ENCODE measurements around the gene MARCHF3. TPM values are rescaled to one million over a fixed set of nuclear protein-coding genes. Genes with fewer than 3 reads are reported as not detected.
A peak's percentile ranks its signal among the peaks of the same experiment; 100 is the strongest.

Gene MARCHF3
- total and polyA plus RNA-seq, 12 donors = 4.8 to 76.2 (median 45.9) TPM

GRCh38 chr5:126988021-126988569, 42.3 kb downstream of the MARCHF3 start:
- intact Hi-C loops (cut with DNase I) = loop anchor here in 1 of 10 donors (5.0 kb wide), 1 partner anchor 34 kb away; no protein-coding TSS in a partner anchor
- no peak for TF ChIP-seq CTCF (IDR thresholded peaks at IDR 0.05)
- H3K27ac ChIP-seq = no peak overlapping the region
- H3K36me3 ChIP-seq = no peaks in the 10 kb centered on the region
- H3K4me3 ChIP-seq = no peak overlapping the region
- H3K4me1 ChIP-seq = peaks cover 0 to 52% (median 32%) of the 10 kb centered on the region in 9 donors
- no peaks in the 10 kb centered on the region for H3K27me3 ChIP-seq
- DNase-seq = no peak
- no peak for ATAC-seq
- H3K9me3 ChIP-seq = no peaks in the 10 kb centered on the region
- 65 to 75% methylated on average over 3 of the region's 3 CpGs for whole genome bisulfite sequencing, 2 donors

GRCh38 chr5:126987271-126987899, 43.0 kb downstream of the MARCHF3 start:
- TF ChIP-seq CTCF (IDR thresholded peaks at IDR 0.05) = no peak
- Histone ChIP-seq H3K9me3 (no peaks in the 10 kb centered on the region), H3K27ac (peak overlapping the region in 1 of 10 donors; percentile 5), H3K4me3 (no peak overlapping the region), H3K36me3 (no peaks in the 10 kb centered on the region), H3K4me1 (peaks cover 0 to 59% (median 32%) of the 10 kb centered on the region in 9 donors), H3K27me3 (no peaks in the 10 kb centered on the region)
- intact Hi-C loops (cut with DNase I) = loop anchor here in 1 of 10 donors (5.0 kb wide), 1 partner anchor 35 kb away; no protein-coding TSS in a partner anchor
- ATAC-seq (peak in 1 of 8 donors; percentile 39), DNase-seq (no peak)
- WGBS, 2 donors = 62 to 66% methylated on average over 4 of the region's 4 CpGs

GRCh38 chr5:126984632-126985031, 45.7 kb downstream of the MARCHF3 start:
- DNase-seq (no peak), ATAC-seq (no peak)
- TF ChIP-seq CTCF (IDR thresholded peaks at IDR 0.05) = no peak
- H3K27ac ChIP-seq = peak overlapping the region in 7 of 10 donors; percentile 24 to 86 (median 76)
- H3K4me3 ChIP-seq = no peak overlapping the region
- WGBS, 2 donors = 76 to 85% methylated on average over 2 of the region's 2 CpGs
- no peaks in the 10 kb centered on the region for H3K36me3 ChIP-seq
- intact Hi-C loops (cut with DNase I) = loop anchor here in 1 of 10 donors (5.0 kb wide), 1 partner anchor 38 kb away; no protein-coding TSS in a partner anchor
- no peaks in the 10 kb centered on the region for H3K27me3 ChIP-seq
- peaks cover 0 to 82% (median 32%) of the 10 kb centered on the region in 9 donors for H3K4me1 ChIP-seq
- H3K9me3 ChIP-seq = no peaks in the 10 kb centered on the region

- H3K36me3 ChIP-seq = no peaks in the 10 kb centered on the region
- 70 to 80% methylated on average over 2 of the region's 2 CpGs for WGBS, 2 donors
- H3K27ac ChIP-seq = peak overlapping the region in 8 of 10 donors; percentile 15 to 86 (median 75)
- H3K9me3 ChIP-seq = no peaks in the 10 kb centered on the region
- H3K4me3 ChIP-seq = no peak overlapping the region
- intact Hi-C loops (cut with DNase I) = no loop called here
- H3K27me3 ChIP-seq = no peaks in the 10 kb centered on the region
- TF ChIP-seq CTCF (IDR thresholded peaks at IDR 0.05) = no peak
- DNase-seq = no peak
- ATAC-seq = no peak
- H3K4me1 ChIP-seq = peaks cover 0 to 89% (median 35%) of the 10 kb centered on the region in 9 donors
These were observed 46.5 kb downstream of the MARCHF3 start for GRCh38 chr5:126983874-126984266.
